GM19395 (cell line): ENCODE results near the gene MVD.

Experiments used
- ATAC-seq: cut with Tn5 transposase; IDR thresholded peaks from one replicate; pipeline ENCODE4 v1.9.1; 2021; ENCODE audit warnings: mild to moderate bottlenecking, moderate library complexity; ENCODE audit not compliant: unreplicated experiment

Gene MVD

GRCh38 chr16:88697831-88698615, 35.1 kb upstream of the MVD start:
- ATAC-seq: no peak

GRCh38 chr16:88697116-88697830, 34.4 kb upstream of the MVD start:
- no peak for ATAC-seq

GRCh38 chr16:88696441-88696840, 33.5 kb upstream of the MVD start:
- ATAC-seq: no peak

GRCh38 chr16:88695753-88696152, 32.9 kb upstream of the MVD start:
- no peak for ATAC-seq

- ATAC-seq: no peak
Measured at GRCh38 chr16:88695218-88695617, 32.3 kb upstream of the MVD start.

- no peak for ATAC-seq
Measured at GRCh38 chr16:88694221-88695087, 31.6 kb upstream of the MVD start.

GRCh38 chr16:88693420-88694177, 30.7 kb upstream of the MVD start:
- ATAC-seq: no peak

- ATAC-seq: no peak
Measured at GRCh38 chr16:88692861-88693260, 30.0 kb upstream of the MVD start.

- no peak for ATAC-seq
Measured at GRCh38 chr16:88691924-88692560, 29.2 kb upstream of the MVD start.

GRCh38 chr16:88691129-88691813, 28.4 kb upstream of the MVD start:
- no peak for ATAC-seq

GRCh38 chr16:88690341-88691128, 27.6 kb upstream of the MVD start:
- ATAC-seq: no peak

- no peak for ATAC-seq
Measured at GRCh38 chr16:88688013-88688778, 25.3 kb upstream of the MVD start.

GRCh38 chr16:88687676-88688012, 24.8 kb upstream of the MVD start:
- no peak for ATAC-seq

GRCh38 chr16:88687254-88687576, 24.3 kb upstream of the MVD start:
- no peak for ATAC-seq

GRCh38 chr16:88686439-88687253, 23.8 kb upstream of the MVD start, which contains the start of gene SNAI3:
Gene SNAI3, minus strand, starts transcription at chr16:88686507. Its CDS starts 101 bp downstream, at chr16:88686406.
- peak; percentile 58 for ATAC-seq

- ATAC-seq: no peak
Measured at GRCh38 chr16:88686062-88686438, 23.2 kb upstream of the MVD start.
